ENCODE measurements around the gene SCT.

Gene SCT

GRCh38 chr11:628056-628455, 1.1 kb upstream of the SCT start:
- Histone ChIP-seq H3K4me3 (ENCODE audit: low read length) (no peak overlapping the region), H3K27me3 (ENCODE audit: insufficient read depth, low read length) (peaks cover 41% of the 10 kb centered on the region), H3K27ac (ENCODE audit: low read length) (no peak overlapping the region), H3K9ac (ENCODE audit: low read depth, low read length) (no peak overlapping the region), H3K4me1 (ENCODE audit: insufficient read depth, low read length) (no peaks in the 10 kb centered on the region), H3K36me3 (ENCODE audit: insufficient read depth, low read depth, low read length) (no peaks in the 10 kb centered on the region), H3K9me3 (ENCODE audit: insufficient read depth, low read depth, low read length) (no peaks in the 10 kb centered on the region)

GRCh38 chr11:627308-627576, 261 bp upstream of the SCT start:
- no peaks in the 10 kb centered on the region for H3K36me3 ChIP-seq (ENCODE audit: insufficient read depth, low read depth, low read length)
- H3K9ac ChIP-seq (ENCODE audit: low read depth, low read length), result no peak overlapping the region
- H3K27me3 ChIP-seq (ENCODE audit: insufficient read depth, low read length), result peaks cover 41% of the 10 kb centered on the region
- H3K4me3 ChIP-seq (ENCODE audit: low read length), result no peak overlapping the region
- no peaks in the 10 kb centered on the region for H3K9me3 ChIP-seq (ENCODE audit: insufficient read depth, low read depth, low read length)
- no peaks in the 10 kb centered on the region for H3K4me1 ChIP-seq (ENCODE audit: insufficient read depth, low read length)
- no peak overlapping the region for H3K27ac ChIP-seq (ENCODE audit: low read length)

- Histone ChIP-seq H3K9ac (ENCODE audit: low read depth, low read length) (no peak overlapping the region), H3K4me3 (ENCODE audit: low read length) (no peak overlapping the region), H3K27ac (ENCODE audit: low read length) (no peak overlapping the region), H3K27me3 (ENCODE audit: insufficient read depth, low read length) (peaks cover 41% of the 10 kb centered on the region), H3K4me1 (ENCODE audit: insufficient read depth, low read length) (no peaks in the 10 kb centered on the region), H3K36me3 (ENCODE audit: insufficient read depth, low read depth, low read length) (no peaks in the 10 kb centered on the region), H3K9me3 (ENCODE audit: insufficient read depth, low read depth, low read length) (no peaks in the 10 kb centered on the region)
Observed at GRCh38 chr11:625636-626268, 1.2 kb downstream of the SCT start.

GRCh38 chr11:624705-625635, 2.0 kb downstream of the SCT start, which contains the start of gene CDHR5:
CDHR5 (minus strand) TSS chr11:624955; CDS start chr11:624902, 53 bp downstream.
- Histone ChIP-seq H3K9me3 (ENCODE audit: insufficient read depth, low read depth, low read length) (no peaks in the 10 kb centered on the region), H3K27me3 (ENCODE audit: insufficient read depth, low read length) (peaks cover 41% of the 10 kb centered on the region), H3K4me1 (ENCODE audit: insufficient read depth, low read length) (no peaks in the 10 kb centered on the region), H3K4me3 (ENCODE audit: low read length) (no peak within 1 kb of the TSS), H3K27ac (ENCODE audit: low read length) (no peak within 1 kb of the TSS), H3K9ac (ENCODE audit: low read depth, low read length) (no peak within 1 kb of the TSS), H3K36me3 (ENCODE audit: insufficient read depth, low read depth, low read length) (no peaks in the 10 kb centered on the region)

- Histone ChIP-seq H3K9ac (ENCODE audit: low read depth, low read length) (no peak overlapping the region), H3K4me3 (ENCODE audit: low read length) (no peak overlapping the region), H3K27ac (ENCODE audit: low read length) (no peak overlapping the region), H3K27me3 (ENCODE audit: insufficient read depth, low read length) (peaks cover 35% of the 10 kb centered on the region), H3K9me3 (ENCODE audit: insufficient read depth, low read depth, low read length) (no peaks in the 10 kb centered on the region), H3K4me1 (ENCODE audit: insufficient read depth, low read length) (no peaks in the 10 kb centered on the region), H3K36me3 (ENCODE audit: insufficient read depth, low read depth, low read length) (no peaks in the 10 kb centered on the region)
Observed at GRCh38 chr11:623999-624704, 2.8 kb downstream of the SCT start.

GRCh38 chr11:623349-623869, 3.6 kb downstream of the SCT start:
- Histone ChIP-seq H3K36me3 (ENCODE audit: insufficient read depth, low read depth, low read length) (no peaks in the 10 kb centered on the region), H3K27ac (ENCODE audit: low read length) (no peak overlapping the region), H3K27me3 (ENCODE audit: insufficient read depth, low read length) (peaks cover 28% of the 10 kb centered on the region), H3K9me3 (ENCODE audit: insufficient read depth, low read depth, low read length) (no peaks in the 10 kb centered on the region), H3K4me3 (ENCODE audit: low read length) (no peak overlapping the region), H3K9ac (ENCODE audit: low read depth, low read length) (no peak overlapping the region), H3K4me1 (ENCODE audit: insufficient read depth, low read length) (no peaks in the 10 kb centered on the region)

- Histone ChIP-seq H3K4me3 (ENCODE audit: low read length) (no peak overlapping the region), H3K9ac (ENCODE audit: low read depth, low read length) (no peak overlapping the region), H3K4me1 (ENCODE audit: insufficient read depth, low read length) (no peaks in the 10 kb centered on the region), H3K27me3 (ENCODE audit: insufficient read depth, low read length) (peaks cover 16% of the 10 kb centered on the region), H3K9me3 (ENCODE audit: insufficient read depth, low read depth, low read length) (no peaks in the 10 kb centered on the region), H3K36me3 (ENCODE audit: insufficient read depth, low read depth, low read length) (no peaks in the 10 kb centered on the region), H3K27ac (ENCODE audit: low read length) (no peak overlapping the region)
Observed at GRCh38 chr11:621838-622237, 5.1 kb downstream of the SCT start.

GRCh38 chr11:620935-621814, 5.8 kb downstream of the SCT start:
- Histone ChIP-seq H3K36me3 (ENCODE audit: insufficient read depth, low read depth, low read length) (no peaks in the 10 kb centered on the region), H3K9ac (ENCODE audit: low read depth, low read length) (no peak overlapping the region), H3K27me3 (ENCODE audit: insufficient read depth, low read length) (peaks cover 10% of the 10 kb centered on the region; the same call in 1 of the 2 replicates), H3K4me3 (ENCODE audit: low read length) (no peak overlapping the region), H3K9me3 (ENCODE audit: insufficient read depth, low read depth, low read length) (no peaks in the 10 kb centered on the region), H3K27ac (ENCODE audit: low read length) (no peak overlapping the region), H3K4me1 (ENCODE audit: insufficient read depth, low read length) (no peaks in the 10 kb centered on the region)

GRCh38 chr11:620201-620600, 6.8 kb downstream of the SCT start:
- Histone ChIP-seq H3K27ac (ENCODE audit: low read length) (no peak overlapping the region), H3K9ac (ENCODE audit: low read depth, low read length) (no peak overlapping the region), H3K36me3 (ENCODE audit: insufficient read depth, low read depth, low read length) (no peaks in the 10 kb centered on the region), H3K4me1 (ENCODE audit: insufficient read depth, low read length) (no peaks in the 10 kb centered on the region), H3K9me3 (ENCODE audit: insufficient read depth, low read depth, low read length) (no peaks in the 10 kb centered on the region), H3K27me3 (ENCODE audit: insufficient read depth, low read length) (peaks cover under 1% of the 10 kb centered on the region; the same call in 1 of the 2 replicates), H3K4me3 (ENCODE audit: low read length) (no peak overlapping the region)

GRCh38 chr11:619628-620050, 7.3 kb downstream of the SCT start:
- Histone ChIP-seq H3K9me3 (ENCODE audit: insufficient read depth, low read depth, low read length) (no peaks in the 10 kb centered on the region), H3K27ac (ENCODE audit: low read length) (no peak overlapping the region), H3K9ac (ENCODE audit: low read depth, low read length) (no peak overlapping the region), H3K4me1 (ENCODE audit: insufficient read depth, low read length) (no peaks in the 10 kb centered on the region), H3K27me3 (ENCODE audit: insufficient read depth, low read length) (no peaks in the 10 kb centered on the region), H3K36me3 (ENCODE audit: insufficient read depth, low read depth, low read length) (no peaks in the 10 kb centered on the region), H3K4me3 (ENCODE audit: low read length) (no peak overlapping the region)

Measured in iPS-20b (cell line).